ENCODE measurements around the gene CHL1.

The CHL1 gene

DNA sequence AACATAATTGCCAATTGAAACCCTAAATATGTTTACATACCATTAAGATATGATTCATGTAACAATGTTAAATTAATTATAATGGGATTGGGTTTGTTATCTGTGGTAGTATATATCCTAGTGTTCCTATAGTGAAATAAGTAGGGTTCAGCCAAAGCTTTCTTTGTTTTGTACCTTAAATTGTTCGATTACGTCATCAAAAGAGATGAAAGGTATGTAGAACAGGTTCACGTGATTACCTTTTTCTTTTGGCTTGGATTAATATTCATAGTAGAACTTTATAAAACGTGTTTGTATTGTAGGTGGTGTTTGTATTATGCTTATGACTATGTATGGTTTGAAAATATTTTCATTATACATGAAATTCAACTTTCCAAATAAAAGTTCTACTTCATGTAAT lies 212.4 kb downstream of the CHL1 start:
- Histone ChIP-seq H3K36me3 (ENCODE audit: control insufficient read depth, insufficient read depth, low read length) (no peaks in the 10 kb centered on the region), H3K4me3 (ENCODE audit: low read depth, low read length) (no peak overlapping the region), H3K9ac (ENCODE audit: low read depth, low read length) (no peak overlapping the region), H3K4me1 (ENCODE audit: control insufficient read depth, insufficient read depth, low read length) (no peaks in the 10 kb centered on the region), H3K27ac (ENCODE audit: low read depth, low read length) (no peak overlapping the region), H3K9me3 (ENCODE audit: control insufficient read depth, insufficient read depth, low read length) (no peaks in the 10 kb centered on the region), H3K27me3 (ENCODE audit: control insufficient read depth, insufficient read depth, low read length) (no peaks in the 10 kb centered on the region)

DNA sequence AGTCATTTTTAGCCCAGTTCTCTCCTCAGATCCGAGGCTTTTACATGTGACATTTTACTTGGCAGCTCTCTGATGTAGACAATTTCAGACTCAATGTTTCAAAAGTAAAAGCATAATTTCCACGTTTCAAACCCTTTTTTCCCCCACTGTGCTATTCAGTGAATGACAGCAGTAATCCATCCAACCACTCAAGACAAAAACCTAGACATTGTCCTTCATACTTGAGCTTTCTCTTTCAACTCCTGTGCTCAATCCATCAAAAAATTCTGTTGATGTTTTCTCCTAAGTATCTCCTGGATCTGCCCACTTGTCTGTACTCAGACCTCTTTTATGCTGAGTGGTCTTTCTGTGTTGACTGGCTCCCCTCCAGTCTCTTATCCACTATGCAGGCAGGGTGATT lies 214.7 kb downstream of the CHL1 start:
- Histone ChIP-seq H3K4me1 (ENCODE audit: control insufficient read depth, insufficient read depth, low read length) (no peaks in the 10 kb centered on the region), H3K9ac (ENCODE audit: low read depth, low read length) (no peak overlapping the region), H3K4me3 (ENCODE audit: low read depth, low read length) (no peak overlapping the region), H3K27ac (ENCODE audit: low read depth, low read length) (no peak overlapping the region), H3K36me3 (ENCODE audit: control insufficient read depth, insufficient read depth, low read length) (no peaks in the 10 kb centered on the region), H3K9me3 (ENCODE audit: control insufficient read depth, insufficient read depth, low read length) (no peaks in the 10 kb centered on the region), H3K27me3 (ENCODE audit: control insufficient read depth, insufficient read depth, low read length) (peaks cover 3% of the 10 kb centered on the region)

DNA sequence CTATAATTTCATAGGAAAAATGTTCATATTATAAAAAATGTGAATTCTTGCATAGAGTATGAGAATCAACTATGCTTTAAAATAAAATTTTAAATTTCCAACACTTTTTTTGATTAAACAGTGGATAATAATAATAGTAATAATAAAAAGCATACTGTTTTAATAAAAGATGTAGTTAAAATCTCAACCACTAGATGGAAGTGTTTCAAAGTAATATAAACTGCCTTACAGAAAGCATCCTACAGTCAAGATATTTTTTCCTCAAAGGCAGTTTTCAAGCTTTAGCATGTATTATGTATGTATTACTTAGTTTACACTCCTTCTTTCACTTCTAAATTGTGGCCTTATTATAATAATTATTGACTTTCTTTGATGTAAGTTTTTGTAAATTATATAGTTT lies 217.5 kb downstream of the CHL1 start:
- Histone ChIP-seq H3K4me1 (ENCODE audit: control insufficient read depth, insufficient read depth, low read length) (no peaks in the 10 kb centered on the region), H3K9ac (ENCODE audit: low read depth, low read length) (no peak overlapping the region), H3K36me3 (ENCODE audit: control insufficient read depth, insufficient read depth, low read length) (no peaks in the 10 kb centered on the region), H3K9me3 (ENCODE audit: control insufficient read depth, insufficient read depth, low read length) (no peaks in the 10 kb centered on the region), H3K27me3 (ENCODE audit: control insufficient read depth, insufficient read depth, low read length) (peaks cover 27% of the 10 kb centered on the region), H3K27ac (ENCODE audit: low read depth, low read length) (no peak overlapping the region), H3K4me3 (ENCODE audit: low read depth, low read length) (no peak overlapping the region)

DNA sequence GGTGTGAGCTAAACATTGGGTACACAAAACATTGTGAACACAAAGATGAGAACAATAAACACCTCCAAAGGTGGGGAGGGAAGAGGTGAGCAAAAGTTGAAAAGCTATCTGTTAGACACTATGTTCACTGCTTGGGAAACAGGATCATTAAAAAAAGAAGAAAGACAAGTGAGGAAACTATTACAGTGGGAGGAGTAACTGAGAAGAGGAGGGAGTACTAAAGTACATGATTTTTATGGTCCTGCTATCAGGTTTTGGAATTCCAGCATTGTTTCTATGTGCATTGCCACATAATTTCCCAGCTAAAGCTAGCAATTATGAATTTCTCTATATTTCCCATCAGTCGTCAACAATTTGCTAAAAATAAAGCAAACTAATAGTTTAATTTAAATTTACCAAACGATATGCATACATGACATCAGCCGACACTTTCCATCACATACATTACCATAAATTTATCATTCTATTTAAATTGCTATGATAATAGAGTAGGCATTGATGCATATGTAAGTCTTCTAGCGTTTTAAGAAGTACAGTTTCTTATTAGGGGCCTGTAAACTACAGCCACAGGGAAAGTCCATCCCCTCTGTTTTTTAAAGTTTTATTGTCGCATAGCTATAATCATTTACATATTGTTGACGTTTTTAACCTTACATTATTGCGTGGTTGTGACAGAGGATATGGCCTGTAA lies 221.8 kb downstream of the CHL1 start:
- Histone ChIP-seq H3K9ac (ENCODE audit: low read depth, low read length) (no peak overlapping the region), H3K9me3 (ENCODE audit: control insufficient read depth, insufficient read depth, low read length) (no peaks in the 10 kb centered on the region), H3K4me3 (ENCODE audit: low read depth, low read length) (no peak overlapping the region), H3K4me1 (ENCODE audit: control insufficient read depth, insufficient read depth, low read length) (0 out of 2 replicates have a peak, but pooled peaks cover 2% of the 10 kb centered on the region), H3K27me3 (ENCODE audit: control insufficient read depth, insufficient read depth, low read length) (peaks cover 66% of the 10 kb centered on the region), H3K27ac (ENCODE audit: low read depth, low read length) (no peak overlapping the region), H3K36me3 (ENCODE audit: control insufficient read depth, insufficient read depth, low read length) (no peaks in the 10 kb centered on the region)

DNA sequence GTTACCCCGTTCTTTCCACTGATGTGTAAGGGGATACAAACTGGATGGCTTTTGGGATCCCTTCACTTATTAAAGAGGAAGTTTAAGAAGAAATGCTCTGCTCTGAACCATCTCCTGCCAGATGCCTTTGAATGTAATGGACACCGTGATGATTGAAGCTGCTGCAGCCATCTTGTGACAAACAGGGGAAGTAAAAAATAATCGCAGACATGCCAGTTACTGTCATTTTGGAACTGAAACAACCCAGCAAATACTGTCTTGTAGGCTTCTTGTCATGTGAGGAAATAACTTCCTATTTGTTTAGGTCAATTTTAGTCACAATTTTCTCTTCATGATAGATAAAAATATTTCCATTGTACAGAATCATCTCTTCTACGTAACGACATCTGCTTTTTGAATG lies 224.0 kb downstream of the CHL1 start:
- no peak overlapping the region for H3K9ac ChIP-seq (ENCODE audit: low read depth, low read length)
- no peaks in the 10 kb centered on the region for H3K36me3 ChIP-seq (ENCODE audit: control insufficient read depth, insufficient read depth, low read length)
- H3K9me3 ChIP-seq (ENCODE audit: control insufficient read depth, insufficient read depth, low read length), result no peaks in the 10 kb centered on the region
- 0 out of 2 replicates have a peak, but pooled peaks cover 2% of the 10 kb centered on the region for H3K4me1 ChIP-seq (ENCODE audit: control insufficient read depth, insufficient read depth, low read length)
- H3K27me3 ChIP-seq (ENCODE audit: control insufficient read depth, insufficient read depth, low read length), result peaks cover 68% of the 10 kb centered on the region
- no peak overlapping the region for H3K4me3 ChIP-seq (ENCODE audit: low read depth, low read length)
- no peak overlapping the region for H3K27ac ChIP-seq (ENCODE audit: low read depth, low read length)

DNA sequence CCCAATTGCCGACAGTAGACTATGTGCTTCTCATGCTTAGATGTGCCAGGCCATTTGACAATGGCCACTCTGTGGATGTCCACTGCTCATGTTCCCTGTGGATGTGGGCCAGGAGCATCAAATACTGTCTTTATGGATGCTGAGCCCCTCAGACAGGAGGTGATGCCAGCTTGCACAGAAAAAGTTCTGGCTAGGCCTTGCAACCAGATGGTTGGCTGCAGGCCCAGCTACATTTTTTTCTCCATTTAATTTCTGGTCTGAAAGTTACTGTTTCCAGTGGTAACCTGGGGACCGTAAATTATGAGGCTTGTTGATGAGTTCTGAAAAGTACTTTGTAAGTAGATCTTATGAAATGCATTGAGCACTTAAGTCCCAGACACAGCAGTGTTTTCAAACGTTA lies 228.5 kb downstream of the CHL1 start:
- H3K27ac ChIP-seq (ENCODE audit: low read depth, low read length), result no peak overlapping the region

DNA sequence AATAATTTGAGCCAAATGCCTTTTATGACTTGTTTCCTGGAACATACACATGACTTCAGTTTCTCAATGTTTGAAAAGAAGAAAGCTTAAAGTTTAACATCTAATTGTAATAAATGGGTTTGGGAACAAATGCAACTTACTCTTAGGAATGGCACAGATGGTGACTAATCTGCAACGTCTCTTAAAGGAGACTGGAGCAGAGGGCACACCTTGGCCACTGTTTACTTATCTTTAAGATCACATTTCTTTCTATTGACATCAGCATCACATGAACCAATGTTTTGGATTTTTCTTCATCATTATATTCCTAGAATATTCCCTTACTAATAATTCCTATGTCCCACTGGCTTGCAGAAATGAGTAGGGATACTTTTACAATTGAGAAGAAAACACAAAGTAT lies 229.5 kb downstream of the CHL1 start:
- Histone ChIP-seq H3K9ac (ENCODE audit: low read depth, low read length) (no peak overlapping the region), H3K4me3 (ENCODE audit: low read depth, low read length) (no peak overlapping the region), H3K9me3 (ENCODE audit: control insufficient read depth, insufficient read depth, low read length) (no peaks in the 10 kb centered on the region), H3K36me3 (ENCODE audit: control insufficient read depth, insufficient read depth, low read length) (no peaks in the 10 kb centered on the region), H3K4me1 (ENCODE audit: control insufficient read depth, insufficient read depth, low read length) (no peaks in the 10 kb centered on the region), H3K27me3 (ENCODE audit: control insufficient read depth, insufficient read depth, low read length) (peaks cover 21% of the 10 kb centered on the region), H3K27ac (ENCODE audit: low read depth, low read length) (no peak overlapping the region)

More for the DNA sequence above, 228.5 kb downstream of the CHL1 start:
- Histone ChIP-seq H3K9me3 (ENCODE audit: control insufficient read depth, insufficient read depth, low read length) (no peaks in the 10 kb centered on the region), H3K9ac (ENCODE audit: low read depth, low read length) (no peak overlapping the region), H3K36me3 (ENCODE audit: control insufficient read depth, insufficient read depth, low read length) (no peaks in the 10 kb centered on the region), H3K4me3 (ENCODE audit: low read depth, low read length) (no peak overlapping the region), H3K4me1 (ENCODE audit: control insufficient read depth, insufficient read depth, low read length) (no peaks in the 10 kb centered on the region), H3K27me3 (ENCODE audit: control insufficient read depth, insufficient read depth, low read length) (peaks cover 31% of the 10 kb centered on the region)

DNA sequence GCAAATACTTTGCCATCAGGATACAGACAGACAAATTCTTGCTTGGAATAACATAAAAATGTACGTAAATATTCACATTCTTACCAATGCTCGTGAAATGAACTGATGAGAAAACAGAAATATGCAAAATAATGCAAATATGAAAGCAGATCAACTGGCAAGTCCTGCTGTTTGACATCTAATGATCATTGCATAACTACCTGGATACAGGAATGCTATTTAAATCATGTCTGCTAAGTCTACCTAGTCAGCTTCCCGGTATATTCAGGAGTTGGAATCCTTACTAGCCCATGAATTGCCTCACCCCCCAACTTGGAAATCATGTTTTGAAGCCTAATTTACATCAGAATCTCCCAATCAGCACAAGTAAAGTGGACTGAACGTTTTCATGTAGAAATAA lies 230.6 kb downstream of the CHL1 start:
- Histone ChIP-seq H3K4me1 (ENCODE audit: control insufficient read depth, insufficient read depth, low read length) (no peaks in the 10 kb centered on the region), H3K36me3 (ENCODE audit: control insufficient read depth, insufficient read depth, low read length) (no peaks in the 10 kb centered on the region), H3K9ac (ENCODE audit: low read depth, low read length) (no peak overlapping the region), H3K27me3 (ENCODE audit: control insufficient read depth, insufficient read depth, low read length) (peaks cover 11% of the 10 kb centered on the region), H3K27ac (ENCODE audit: low read depth, low read length) (no peak overlapping the region), H3K9me3 (ENCODE audit: control insufficient read depth, insufficient read depth, low read length) (no peaks in the 10 kb centered on the region), H3K4me3 (ENCODE audit: low read depth, low read length) (no peak overlapping the region)

DNA sequence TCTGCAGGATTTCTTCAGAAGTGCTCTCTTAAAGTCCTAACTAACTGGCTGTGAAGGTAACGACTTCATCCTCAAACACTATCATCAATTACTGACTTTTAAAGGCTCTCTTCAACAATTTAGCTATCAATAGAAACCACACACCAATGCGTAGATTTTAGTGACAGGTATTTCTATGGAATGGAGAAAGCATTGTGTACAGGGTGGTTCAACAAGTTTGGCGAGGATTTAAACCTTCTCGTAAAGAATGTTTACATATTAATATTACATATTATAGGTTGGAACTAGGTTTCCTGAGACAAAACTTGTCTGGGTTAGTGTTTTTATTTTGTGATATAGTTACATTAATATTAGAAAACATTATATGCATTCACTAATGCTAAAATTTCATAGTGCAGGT lies 233.6 kb downstream of the CHL1 start:
- peaks cover 11% of the 10 kb centered on the region for H3K27me3 ChIP-seq (ENCODE audit: control insufficient read depth, insufficient read depth, low read length)
- no peaks in the 10 kb centered on the region for H3K36me3 ChIP-seq (ENCODE audit: control insufficient read depth, insufficient read depth, low read length)
- H3K4me3 ChIP-seq (ENCODE audit: low read depth, low read length), result no peak overlapping the region
- no peaks in the 10 kb centered on the region for H3K9me3 ChIP-seq (ENCODE audit: control insufficient read depth, insufficient read depth, low read length)
- H3K4me1 ChIP-seq (ENCODE audit: control insufficient read depth, insufficient read depth, low read length), result peaks cover 8% of the 10 kb centered on the region
- no peak overlapping the region for H3K27ac ChIP-seq (ENCODE audit: low read depth, low read length)
- no peak overlapping the region for H3K9ac ChIP-seq (ENCODE audit: low read depth, low read length)

DNA sequence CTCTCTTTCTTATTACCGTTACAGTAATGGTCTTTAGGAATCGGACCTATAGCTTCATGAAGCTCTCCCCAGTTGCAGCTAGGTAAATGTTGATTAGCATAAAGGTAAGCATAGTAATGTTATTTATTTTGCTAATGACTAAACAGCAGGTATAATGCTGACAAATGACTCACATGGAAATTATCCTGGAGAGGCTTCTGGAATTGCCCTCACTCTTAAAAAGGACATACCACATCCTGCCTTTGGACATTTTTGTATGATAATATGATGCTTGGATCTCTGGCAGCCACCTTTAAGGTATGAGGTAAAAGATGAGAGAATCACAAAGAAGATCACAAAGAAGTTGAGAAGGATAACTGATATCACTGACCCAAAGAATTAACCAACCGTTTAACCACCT lies 238.6 kb downstream of the CHL1 start:
- H3K36me3 ChIP-seq (ENCODE audit: control insufficient read depth, insufficient read depth, low read length), result no peaks in the 10 kb centered on the region
- peaks cover 11% of the 10 kb centered on the region for H3K27me3 ChIP-seq (ENCODE audit: control insufficient read depth, insufficient read depth, low read length)
- no peak overlapping the region for H3K27ac ChIP-seq (ENCODE audit: low read depth, low read length)
- peaks cover 13% of the 10 kb centered on the region for H3K4me1 ChIP-seq (ENCODE audit: control insufficient read depth, insufficient read depth, low read length)
- no peak overlapping the region for H3K9ac ChIP-seq (ENCODE audit: low read depth, low read length)
- H3K4me3 ChIP-seq (ENCODE audit: low read depth, low read length), result no peak overlapping the region; the same call in 1 of the 2 replicates
- H3K9me3 ChIP-seq (ENCODE audit: control insufficient read depth, insufficient read depth, low read length), result no peaks in the 10 kb centered on the region

DNA sequence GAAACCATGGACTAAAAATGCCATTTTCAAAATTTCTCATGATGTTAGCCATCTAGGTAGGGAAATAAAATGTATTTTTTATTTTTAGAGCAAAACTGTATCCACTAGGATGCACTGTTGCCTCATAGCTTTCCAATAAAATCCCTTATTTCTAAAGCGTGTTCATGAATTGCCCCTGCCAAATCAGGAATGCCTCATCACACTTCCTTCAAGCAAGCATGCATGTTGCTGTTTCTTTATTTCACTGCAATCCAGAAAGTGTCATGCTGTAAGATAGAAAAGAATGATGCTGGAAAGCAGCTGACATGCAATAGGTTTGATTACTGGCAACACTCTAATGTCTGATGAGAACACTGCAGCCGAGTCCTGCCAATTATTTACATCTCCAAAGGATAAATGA lies 239.5 kb downstream of the CHL1 start:
- Histone ChIP-seq H3K27ac (ENCODE audit: low read depth, low read length) (no peak overlapping the region), H3K4me1 (ENCODE audit: control insufficient read depth, insufficient read depth, low read length) (peaks cover 13% of the 10 kb centered on the region), H3K9ac (ENCODE audit: low read depth, low read length) (no peak overlapping the region), H3K9me3 (ENCODE audit: control insufficient read depth, insufficient read depth, low read length) (no peaks in the 10 kb centered on the region), H3K27me3 (ENCODE audit: control insufficient read depth, insufficient read depth, low read length) (peaks cover 11% of the 10 kb centered on the region), H3K4me3 (ENCODE audit: low read depth, low read length) (no peak overlapping the region), H3K36me3 (ENCODE audit: control insufficient read depth, insufficient read depth, low read length) (no peaks in the 10 kb centered on the region)
